DOHH2 (cell line): Measurements from ENCODE around the gene CRAT.
"Not testable (repeated sequence)": the region's sequence is repeated elsewhere in the genome, so short reads cannot be mapped to it uniquely, and the experiment has no call there.

Experiments
- H3F3A ChIP-seq: fragments of 200-600 bp; sonication (generic), shearing (Covaris generic); 2 replicates; pipeline ENCODE4 v1.6.0; 2016; ENCODE audit warnings: antibody characterized with exemption, mild to moderate bottlenecking; ENCODE audit not compliant: control insufficient read depth, insufficient read depth
- H3K27ac ChIP-seq: fragments of 200-600 bp; sonication (generic); 2 replicates; pipeline ENCODE4 v1.5.1; 2014; ENCODE audit warnings: low read depth, mild to moderate bottlenecking, low read length, moderate library complexity
- H3K27me3 ChIP-seq: fragments of 200-600 bp; sonication (generic); 2 replicates; pipeline ENCODE4 v1.6.1; 2014; ENCODE audit warnings: mild to moderate bottlenecking, low read length, mixed read lengths; ENCODE audit not compliant: control insufficient read depth
- H3K36me3 ChIP-seq: fragments of 200-600 bp; sonication (generic); 2 replicates; pipeline ENCODE4 v1.6.1; 2014; ENCODE audit warnings: mild to moderate bottlenecking, low read length, moderate library complexity, mixed read lengths; ENCODE audit not compliant: control insufficient read depth
- H3K4me1 ChIP-seq: fragments of 200-600 bp; sonication (generic); 2 replicates; pipeline ENCODE4 v1.6.1; 2014; ENCODE audit warnings: mild to moderate bottlenecking, low read length, mixed read lengths; ENCODE audit not compliant: control insufficient read depth
- H3K4me2 ChIP-seq: fragments of 200-600 bp; sonication (generic); 2 replicates; pipeline ENCODE4 v1.6.0; 2014; ENCODE audit warnings: mild to moderate bottlenecking, low read length, moderate library complexity
- H3K4me3 ChIP-seq: fragments of 200-600 bp; sonication (generic); 2 replicates; pipeline ENCODE4 v1.5.1; 2014; ENCODE audit warnings: mild to moderate bottlenecking, low read length, mixed read lengths
- H3K79me2 ChIP-seq: fragments of 200-600 bp; sonication (generic); 2 replicates; pipeline ENCODE4 v1.6.1; 2014; ENCODE audit warnings: mild to moderate bottlenecking, low read length, mixed read lengths; ENCODE audit not compliant: control insufficient read depth
- H3K9me2 ChIP-seq: fragments of 200-600 bp; sonication (generic); replicated peaks from 2 replicates; pipeline ENCODE4 v1.6.1; 2014; ENCODE audit warnings: mild to moderate bottlenecking, low read length, mixed read lengths; ENCODE audit not compliant: control insufficient read depth
- H3K9me3 ChIP-seq: fragments of 200-600 bp; sonication (generic); 2 replicates; pipeline ENCODE4 v1.6.1; 2014; ENCODE audit warnings: antibody characterized with exemption, low read length, mixed read lengths; ENCODE audit not compliant: control insufficient read depth, insufficient read depth
- H4K20me1 ChIP-seq: fragments of 200-600 bp; sonication (generic); 2 replicates; pipeline ENCODE4 v1.6.0; 2014; ENCODE audit warnings: low read depth, mild to moderate bottlenecking, antibody characterized with exemption, low read length, moderate library complexity; ENCODE audit not compliant: control insufficient read depth, insufficient read depth
- CTCF ChIP-seq: fragments of 200-600 bp; sonication (generic); IDR thresholded peaks from one replicate; pipeline ENCODE4 v1.5.1; 2014; ENCODE audit warnings: antibody characterized with exemption, mild to moderate bottlenecking, low read depth, low read length; ENCODE audit not compliant: poor library complexity, severe bottlenecking
- EZH2phosphoT487 ChIP-seq: fragments of 200-600 bp; sonication (generic); IDR thresholded peaks from 2 replicates; pipeline ENCODE4 v1.6.1; 2017; ENCODE audit warnings: borderline replicate concordance, mild to moderate bottlenecking, antibody characterized with exemption, low read length, moderate library complexity, mixed read lengths

Gene CRAT

GRCh38 chr9:129121483-129121882 lies 10.9 kb upstream of the CRAT start:
- TF ChIP-seq EZH2phosphoT487 (no peak), CTCF (no peak)
- H3K36me3 ChIP-seq = peaks cover 30% of the 10 kb centered on the region
- no peaks in the 10 kb centered on the region for H3K27me3 ChIP-seq
- no peak overlapping the region for H3K4me3 ChIP-seq
- H3F3A ChIP-seq = no peaks in the 10 kb centered on the region
- no peak overlapping the region for H3K4me2 ChIP-seq
- H3K9me3 ChIP-seq = no peaks in the 10 kb centered on the region
- H3K4me1 ChIP-seq = no peaks in the 10 kb centered on the region
- no peaks in the 10 kb centered on the region for H4K20me1 ChIP-seq
- H3K79me2 ChIP-seq = peaks cover 32% of the 10 kb centered on the region
- H3K9me2 ChIP-seq = no peaks in the 10 kb centered on the region
- no peak overlapping the region for H3K27ac ChIP-seq

GRCh38 chr9:129118799-129119198 lies 8.2 kb upstream of the CRAT start:
- Histone ChIP-seq H3K79me2 (peaks cover 55% of the 10 kb centered on the region), H3F3A (peaks cover 4% of the 10 kb centered on the region; the same call in 1 of the 2 replicates), H3K4me3 (no peak overlapping the region), H3K4me2 (no peak overlapping the region), H3K27ac (no peak overlapping the region), H3K9me3 (no peaks in the 10 kb centered on the region), H4K20me1 (no peaks in the 10 kb centered on the region; the same call in 1 of the 2 replicates), H3K9me2 (no peaks in the 10 kb centered on the region), H3K27me3 (no peaks in the 10 kb centered on the region), H3K36me3 (peaks cover 24% of the 10 kb centered on the region), H3K4me1 (peaks cover 4% of the 10 kb centered on the region)
- TF ChIP-seq CTCF = no peak
- TF ChIP-seq EZH2phosphoT487 = no peak

- TF ChIP-seq CTCF (no peak), EZH2phosphoT487 (no peak)
- Histone ChIP-seq H3K4me3 (0 out of 2 replicates have a peak overlapping the region, but pooled peaks have one; percentile 13), H4K20me1 (no peaks in the 10 kb centered on the region; the same call in 1 of the 2 replicates), H3F3A (peaks cover 5% of the 10 kb centered on the region), H3K9me2 (no peaks in the 10 kb centered on the region), H3K4me2 (peak overlapping the region; percentile 32), H3K4me1 (peaks cover 25% of the 10 kb centered on the region), H3K36me3 (no peaks in the 10 kb centered on the region), H3K27me3 (peaks cover 2% of the 10 kb centered on the region; the same call in 1 of the 2 replicates), H3K27ac (no peak overlapping the region), H3K9me3 (no peaks in the 10 kb centered on the region), H3K79me2 (peaks cover 67% of the 10 kb centered on the region)
These were observed 3.2 kb upstream of the CRAT start for GRCh38 chr9:129113645-129114304.

GRCh38 chr9:129112526-129112925 lies 1.9 kb upstream of the CRAT start:
- H3K4me1 ChIP-seq = peaks cover 25% of the 10 kb centered on the region
- not testable (repeated sequence) for H3K9me2 ChIP-seq, H3F3A ChIP-seq, H3K27me3 ChIP-seq, H4K20me1 ChIP-seq, H3K27ac ChIP-seq, H3K9me3 ChIP-seq, H3K36me3 ChIP-seq
- peak overlapping the region; percentile 82 for H3K4me3 ChIP-seq
- H3K79me2 ChIP-seq = peaks cover 59% of the 10 kb centered on the region
- peak overlapping the region; percentile 98 for H3K4me2 ChIP-seq
